ENCODE measurements around the gene PCDHGC3. TPM values are rescaled to one million over a fixed set of nuclear protein-coding genes. Genes with fewer than 3 reads are reported as not detected.
A peak's percentile ranks its signal among the peaks of the same experiment; 100 is the strongest.

The PCDHGC3 gene
- total RNA-seq, 1 donor, result 0.42 TPM

DNA sequence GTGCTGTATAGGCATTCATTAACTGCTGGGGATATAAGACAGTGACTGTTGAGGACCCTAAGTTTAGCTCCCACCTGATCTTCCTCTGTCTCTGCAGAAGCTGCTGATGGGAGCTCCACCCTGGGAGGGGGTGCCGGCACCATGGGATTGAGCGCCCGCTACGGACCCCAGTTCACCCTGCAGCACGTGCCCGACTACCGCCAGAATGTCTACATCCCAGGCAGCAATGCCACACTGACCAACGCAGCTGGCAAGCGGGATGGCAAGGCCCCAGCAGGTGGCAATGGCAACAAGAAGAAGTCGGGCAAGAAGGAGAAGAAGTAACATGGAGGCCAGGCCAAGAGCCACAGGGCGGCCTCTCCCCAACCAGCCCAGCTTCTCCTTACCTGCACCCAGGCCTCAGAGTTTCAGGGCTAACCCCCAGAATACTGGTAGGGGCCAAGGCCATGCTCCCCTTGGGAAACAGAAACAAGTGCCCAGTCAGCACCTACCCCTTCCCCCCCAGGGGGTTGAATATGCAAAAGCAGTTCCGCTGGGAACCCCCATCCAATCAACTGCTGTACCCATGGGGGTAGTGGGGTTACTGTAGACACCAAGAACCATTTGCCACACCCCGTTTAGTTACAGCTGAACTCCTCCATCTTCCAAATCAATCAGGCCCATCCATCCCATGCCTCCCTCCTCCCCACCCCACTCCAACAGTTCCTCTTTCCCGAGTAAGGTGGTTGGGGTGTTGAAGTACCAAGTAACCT lies 35.3 kb downstream of the PCDHGC3 start:
- Histone ChIP-seq H3K4me3 (ENCODE audit: low read length) (no peak overlapping the region), H3K27me3 (ENCODE audit: insufficient read depth, low read length) (no peaks in the 10 kb centered on the region), H3K4me1 (ENCODE audit: insufficient read depth, low read length) (peaks cover 44% of the 10 kb centered on the region), H3K9me3 (ENCODE audit: low read depth, low read length) (no peaks in the 10 kb centered on the region)

DNA sequence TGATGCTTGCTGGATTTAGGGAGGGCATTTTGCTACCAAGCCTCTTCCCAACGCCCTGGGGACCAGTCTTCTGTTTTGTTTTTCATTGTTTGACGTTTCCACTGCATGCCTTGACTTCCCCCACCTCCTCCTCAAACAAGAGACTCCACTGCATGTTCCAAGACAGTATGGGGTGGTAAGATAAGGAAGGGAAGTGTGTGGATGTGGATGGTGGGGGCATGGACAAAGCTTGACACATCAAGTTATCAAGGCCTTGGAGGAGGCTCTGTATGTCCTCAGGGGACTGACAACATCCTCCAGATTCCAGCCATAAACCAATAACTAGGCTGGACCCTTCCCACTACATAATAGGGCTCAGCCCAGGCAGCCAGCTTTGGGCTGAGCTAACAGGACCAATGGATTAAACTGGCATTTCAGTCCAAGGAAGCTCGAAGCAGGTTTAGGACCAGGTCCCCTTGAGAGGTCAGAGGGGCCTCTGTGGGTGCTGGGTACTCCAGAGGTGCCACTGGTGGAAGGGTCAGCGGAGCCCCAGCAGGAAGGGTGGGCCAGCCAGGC lies 36.1 kb downstream of the PCDHGC3 start:
- H3K9me3 ChIP-seq (ENCODE audit: low read depth, low read length), result no peaks in the 10 kb centered on the region
- H3K27me3 ChIP-seq (ENCODE audit: insufficient read depth, low read length), result no peaks in the 10 kb centered on the region
- H3K4me3 ChIP-seq (ENCODE audit: low read length), result no peak overlapping the region
- peaks cover 51% of the 10 kb centered on the region for H3K4me1 ChIP-seq (ENCODE audit: insufficient read depth, low read length)

DNA sequence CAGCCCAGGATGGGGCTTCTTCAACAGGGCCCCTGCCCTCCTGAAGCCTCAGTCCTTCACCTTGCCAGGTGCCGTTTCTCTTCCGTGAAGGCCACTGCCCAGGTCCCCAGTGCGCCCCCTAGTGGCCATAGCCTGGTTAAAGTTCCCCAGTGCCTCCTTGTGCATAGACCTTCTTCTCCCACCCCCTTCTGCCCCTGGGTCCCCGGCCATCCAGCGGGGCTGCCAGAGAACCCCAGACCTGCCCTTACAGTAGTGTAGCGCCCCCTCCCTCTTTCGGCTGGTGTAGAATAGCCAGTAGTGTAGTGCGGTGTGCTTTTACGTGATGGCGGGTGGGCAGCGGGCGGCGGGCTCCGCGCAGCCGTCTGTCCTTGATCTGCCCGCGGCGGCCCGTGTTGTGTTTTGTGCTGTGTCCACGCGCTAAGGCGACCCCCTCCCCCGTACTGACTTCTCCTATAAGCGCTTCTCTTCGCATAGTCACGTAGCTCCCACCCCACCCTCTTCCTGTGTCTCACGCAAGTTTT lies 36.7 kb downstream of the PCDHGC3 start:
- Histone ChIP-seq H3K4me3 (ENCODE audit: low read length) (peak overlapping the region; percentile 39), H3K4me1 (ENCODE audit: insufficient read depth, low read length) (peaks cover 55% of the 10 kb centered on the region), H3K9me3 (ENCODE audit: low read depth, low read length) (no peaks in the 10 kb centered on the region), H3K27me3 (ENCODE audit: insufficient read depth, low read length) (no peaks in the 10 kb centered on the region)

- Histone ChIP-seq H3K4me1 (ENCODE audit: insufficient read depth, low read length) (peaks cover 60% of the 10 kb centered on the region), H3K9me3 (ENCODE audit: low read depth, low read length) (no peaks in the 10 kb centered on the region), H3K27me3 (ENCODE audit: insufficient read depth, low read length) (no peaks in the 10 kb centered on the region), H3K4me3 (ENCODE audit: low read length) (peak overlapping the region; percentile 39)
Measured at GRCh38 chr5:141512911-141513626, 37.3 kb downstream of the PCDHGC3 start.

DNA sequence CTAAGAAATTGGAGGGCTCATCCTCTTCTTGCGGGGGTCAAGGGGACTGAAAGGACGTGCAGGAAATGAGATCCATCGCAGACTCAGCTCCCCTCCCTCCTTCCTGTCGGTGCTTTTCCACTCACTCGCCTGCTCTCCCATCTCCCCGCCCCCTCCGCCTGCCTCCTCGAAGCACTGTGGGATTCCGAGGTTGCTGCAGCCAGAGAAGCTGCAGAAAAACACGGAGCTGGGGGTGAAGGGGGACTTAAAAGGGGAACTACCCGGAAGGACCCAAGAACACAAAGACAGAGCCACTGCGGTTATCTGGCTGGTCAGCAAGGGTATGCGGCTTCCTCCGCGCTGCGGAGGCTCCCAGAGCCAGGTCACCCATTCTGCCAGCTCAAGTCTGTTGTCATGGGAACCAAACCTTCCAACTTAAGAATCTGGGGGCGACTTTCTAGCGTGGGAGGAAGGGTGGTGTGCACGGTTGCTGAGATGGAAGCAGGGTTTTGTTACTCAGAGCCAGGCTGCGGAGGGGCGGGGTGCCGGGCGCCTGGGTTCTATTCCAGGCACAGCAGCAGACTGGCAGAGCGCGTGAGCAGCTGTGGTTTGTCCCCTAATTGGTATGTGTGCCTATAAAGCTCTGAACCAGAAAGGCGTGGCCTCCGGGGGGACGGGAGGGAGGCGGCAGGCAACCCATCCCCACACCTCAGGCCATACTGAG lies 38.0 kb downstream of the PCDHGC3 start:
- no peaks in the 10 kb centered on the region for H3K9me3 ChIP-seq (ENCODE audit: low read depth, low read length)
- H3K4me3 ChIP-seq (ENCODE audit: low read length), result peak overlapping the region; percentile 39
- H3K4me1 ChIP-seq (ENCODE audit: insufficient read depth, low read length), result peaks cover 61% of the 10 kb centered on the region

GRCh38 chr5:141514330-141515133 lies 38.8 kb downstream of the PCDHGC3 start:
- peaks cover 63% of the 10 kb centered on the region for H3K4me1 ChIP-seq (ENCODE audit: insufficient read depth, low read length)
- no peaks in the 10 kb centered on the region for H3K9me3 ChIP-seq (ENCODE audit: low read depth, low read length)
- H3K27me3 ChIP-seq (ENCODE audit: insufficient read depth, low read length), result no peaks in the 10 kb centered on the region
- H3K4me3 ChIP-seq (ENCODE audit: low read length), result no peak overlapping the region

More for the DNA sequence above, 38.0 kb downstream of the PCDHGC3 start:
- no peaks in the 10 kb centered on the region for H3K27me3 ChIP-seq (ENCODE audit: insufficient read depth, low read length)

DNA sequence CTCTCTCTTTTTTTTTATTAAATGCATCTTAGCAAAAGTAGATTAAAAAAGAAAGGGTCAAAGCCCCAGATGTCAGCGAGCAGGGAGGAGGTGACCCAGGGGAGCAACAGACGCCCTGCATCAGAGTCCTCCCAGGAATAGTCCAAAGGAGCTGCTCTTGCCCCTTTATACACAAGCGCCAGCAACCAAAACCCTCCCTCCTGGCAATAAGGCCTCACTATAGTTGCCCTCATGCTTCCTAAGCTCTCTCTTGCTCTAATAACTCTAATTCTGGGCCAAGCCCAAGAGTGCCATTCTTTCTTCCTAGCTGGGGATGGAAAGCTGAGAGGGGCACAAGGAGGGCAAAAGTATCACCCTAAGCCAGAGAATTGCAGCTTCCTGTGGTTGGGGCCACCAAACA lies 39.4 kb downstream of the PCDHGC3 start:
- H3K4me1 ChIP-seq (ENCODE audit: insufficient read depth, low read length), result peaks cover 68% of the 10 kb centered on the region
- H3K9me3 ChIP-seq (ENCODE audit: low read depth, low read length), result no peaks in the 10 kb centered on the region
- H3K4me3 ChIP-seq (ENCODE audit: low read length), result no peak overlapping the region
- no peaks in the 10 kb centered on the region for H3K27me3 ChIP-seq (ENCODE audit: insufficient read depth, low read length)

DNA sequence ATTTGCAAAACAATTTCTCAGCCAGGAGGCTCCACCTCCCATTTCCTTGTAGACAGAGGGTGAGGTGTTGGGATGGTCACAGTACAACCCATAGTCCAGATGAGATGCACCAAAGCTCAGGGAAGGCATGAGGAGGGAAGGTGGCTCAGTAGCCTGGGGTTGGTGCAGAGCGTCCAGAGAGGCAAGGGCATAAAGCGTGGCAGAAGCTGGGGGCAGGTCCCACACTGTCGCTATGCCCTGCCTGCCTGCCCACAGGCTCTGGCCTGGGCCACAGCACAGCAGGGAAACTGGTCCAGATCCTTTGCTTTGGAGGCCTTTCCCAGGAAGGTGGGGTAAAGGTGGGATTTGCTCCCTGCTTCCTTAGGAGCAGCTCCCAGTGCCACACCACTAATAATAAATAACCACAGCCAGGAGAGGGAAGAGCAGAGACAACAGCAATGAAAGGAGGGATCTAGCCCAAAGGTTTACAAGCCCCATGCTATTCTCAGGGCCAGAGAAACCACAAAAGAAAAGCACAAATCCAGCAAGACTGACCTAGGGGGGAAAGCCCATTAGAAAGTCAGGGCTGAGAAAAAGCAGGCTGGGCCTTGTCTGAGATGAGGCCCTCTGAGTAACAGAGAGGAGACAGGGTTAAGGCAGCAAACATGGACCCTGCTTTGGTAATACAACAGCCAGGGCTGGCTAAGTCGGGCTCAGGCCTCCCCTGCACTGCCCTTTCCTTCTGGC lies 40.3 kb downstream of the PCDHGC3 start:
- Histone ChIP-seq H3K4me3 (ENCODE audit: low read length) (no peak overlapping the region), H3K4me1 (ENCODE audit: insufficient read depth, low read length) (peaks cover 78% of the 10 kb centered on the region), H3K27me3 (ENCODE audit: insufficient read depth, low read length) (no peaks in the 10 kb centered on the region), H3K9me3 (ENCODE audit: low read depth, low read length) (no peaks in the 10 kb centered on the region)

- peaks cover 83% of the 10 kb centered on the region for H3K4me1 ChIP-seq (ENCODE audit: insufficient read depth, low read length)
- no peak overlapping the region for H3K4me3 ChIP-seq (ENCODE audit: low read length)
- H3K27me3 ChIP-seq (ENCODE audit: insufficient read depth, low read length), result no peaks in the 10 kb centered on the region
- H3K9me3 ChIP-seq (ENCODE audit: low read depth, low read length), result no peaks in the 10 kb centered on the region
Measured at GRCh38 chr5:141516672-141517025, 40.9 kb downstream of the PCDHGC3 start.

- Histone ChIP-seq H3K9me3 (ENCODE audit: low read depth, low read length) (no peaks in the 10 kb centered on the region), H3K27me3 (ENCODE audit: insufficient read depth, low read length) (no peaks in the 10 kb centered on the region), H3K4me3 (ENCODE audit: low read length) (no peak overlapping the region), H3K4me1 (ENCODE audit: insufficient read depth, low read length) (peaks cover 90% of the 10 kb centered on the region)
Measured at GRCh38 chr5:141517312-141517711, 41.5 kb downstream of the PCDHGC3 start.

DNA sequence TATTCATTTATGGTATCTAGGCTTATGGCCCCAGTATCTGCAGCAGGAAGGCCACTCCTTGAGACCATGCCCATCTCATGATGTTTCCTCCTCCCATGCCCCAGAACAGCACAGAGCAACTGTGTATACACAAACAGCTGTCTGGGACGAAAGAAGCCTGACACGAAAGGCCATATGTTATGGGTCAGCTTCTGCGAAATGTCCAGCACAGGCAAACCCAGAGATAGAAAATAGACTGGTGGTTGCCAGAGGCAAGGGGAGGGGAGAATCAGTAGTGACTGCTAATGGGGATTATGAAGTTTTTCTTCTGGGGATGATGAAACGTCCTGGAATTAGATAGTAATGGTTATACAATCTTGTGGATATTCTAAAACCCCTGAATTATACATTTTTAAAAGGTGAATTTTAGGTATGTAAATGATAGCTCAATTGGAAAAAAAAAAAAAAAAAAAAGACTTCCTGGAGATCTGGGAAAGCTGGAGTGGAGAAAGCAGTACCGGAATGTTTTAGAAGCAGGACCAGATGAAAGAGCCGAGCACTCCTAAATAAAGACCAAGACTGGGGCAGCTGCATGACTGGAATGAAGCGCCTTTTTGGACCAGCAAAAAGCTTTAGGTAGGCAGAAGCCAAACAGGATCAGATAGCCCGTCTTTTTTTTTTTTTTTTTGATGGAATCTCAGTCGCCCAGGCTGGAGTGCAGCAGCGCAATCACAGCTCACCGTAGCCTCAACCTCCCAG lies 42.3 kb downstream of the PCDHGC3 start:
- H3K27me3 ChIP-seq (ENCODE audit: insufficient read depth, low read length), result no peaks in the 10 kb centered on the region
- no peaks in the 10 kb centered on the region for H3K9me3 ChIP-seq (ENCODE audit: low read depth, low read length)
- no peak overlapping the region for H3K4me3 ChIP-seq (ENCODE audit: low read length)
- H3K4me1 ChIP-seq (ENCODE audit: insufficient read depth, low read length), result peaks cover 88% of the 10 kb centered on the region

DNA sequence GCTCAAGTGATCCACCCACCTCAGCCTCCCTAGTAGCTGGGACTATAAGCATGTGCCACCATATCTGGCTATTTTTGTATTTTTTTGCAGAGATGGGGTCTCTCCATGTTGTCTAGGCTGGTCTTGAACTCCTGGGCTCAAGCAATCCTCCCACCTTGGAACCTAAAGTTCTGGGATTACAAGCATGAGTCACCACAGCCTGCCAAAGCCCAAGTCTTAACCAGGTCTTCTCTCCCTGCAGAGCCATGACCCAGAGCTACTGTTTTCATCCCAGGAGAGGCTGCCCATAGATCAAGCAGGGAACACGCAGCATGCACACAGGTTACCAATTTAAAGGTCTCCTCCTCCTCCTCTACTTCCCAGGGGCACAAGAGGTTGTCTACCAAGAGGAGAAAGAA lies 42.9 kb downstream of the PCDHGC3 start:
- no peak overlapping the region for H3K4me3 ChIP-seq (ENCODE audit: low read length)
- peaks cover 83% of the 10 kb centered on the region for H3K4me1 ChIP-seq (ENCODE audit: insufficient read depth, low read length)
- no peaks in the 10 kb centered on the region for H3K27me3 ChIP-seq (ENCODE audit: insufficient read depth, low read length)
- H3K9me3 ChIP-seq (ENCODE audit: low read depth, low read length), result no peaks in the 10 kb centered on the region

Data from mononuclear cell (primary cell).